Mucosa of gallbladder (tissue), 1 donor: ENCODE measurements around the gene YWHAG. TPM values are rescaled to one million over a fixed set of nuclear protein-coding genes. Genes with fewer than 3 reads are reported as not detected.
"Not testable (repeated sequence)": the region's sequence is repeated elsewhere in the genome, so short reads cannot be mapped to it uniquely, and the experiment has no call there.

Source experiments
- DNase-seq: peaks from one replicate; pipeline ENCODE4 v3.0.0-alpha.2; 2020; ENCODE audit warnings: low spot score
- total RNA-seq: library from RNA; stranded (reverse); gene quantifications from one replicate; pipeline ENCODE4 v1.2.1, GENCODE V29; 2021
- donor health status: DM: no; HTN: no; CAD: no.

The YWHAG gene
- total RNA-seq, 1 donor from 2014 or later = 95.4 TPM

DNA sequence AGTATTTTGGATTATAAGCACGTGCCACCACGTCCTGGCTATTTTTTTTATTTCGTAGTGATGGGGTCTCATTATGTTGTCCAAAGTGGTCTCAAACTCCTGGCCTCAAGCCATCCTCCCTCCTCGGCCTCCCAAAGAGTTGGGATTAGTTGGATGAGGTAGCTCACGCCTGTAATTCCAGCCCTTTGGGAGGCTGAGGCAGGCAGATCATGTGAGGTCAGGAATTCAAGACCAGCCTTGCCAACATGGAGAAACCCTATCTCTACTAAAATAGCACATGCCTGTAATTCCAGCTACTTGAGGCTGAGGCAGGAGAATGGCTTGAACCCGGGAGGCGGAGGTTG, 21.8 kb upstream of the YWHAG start:
- DNase-seq = no peak

DNA sequence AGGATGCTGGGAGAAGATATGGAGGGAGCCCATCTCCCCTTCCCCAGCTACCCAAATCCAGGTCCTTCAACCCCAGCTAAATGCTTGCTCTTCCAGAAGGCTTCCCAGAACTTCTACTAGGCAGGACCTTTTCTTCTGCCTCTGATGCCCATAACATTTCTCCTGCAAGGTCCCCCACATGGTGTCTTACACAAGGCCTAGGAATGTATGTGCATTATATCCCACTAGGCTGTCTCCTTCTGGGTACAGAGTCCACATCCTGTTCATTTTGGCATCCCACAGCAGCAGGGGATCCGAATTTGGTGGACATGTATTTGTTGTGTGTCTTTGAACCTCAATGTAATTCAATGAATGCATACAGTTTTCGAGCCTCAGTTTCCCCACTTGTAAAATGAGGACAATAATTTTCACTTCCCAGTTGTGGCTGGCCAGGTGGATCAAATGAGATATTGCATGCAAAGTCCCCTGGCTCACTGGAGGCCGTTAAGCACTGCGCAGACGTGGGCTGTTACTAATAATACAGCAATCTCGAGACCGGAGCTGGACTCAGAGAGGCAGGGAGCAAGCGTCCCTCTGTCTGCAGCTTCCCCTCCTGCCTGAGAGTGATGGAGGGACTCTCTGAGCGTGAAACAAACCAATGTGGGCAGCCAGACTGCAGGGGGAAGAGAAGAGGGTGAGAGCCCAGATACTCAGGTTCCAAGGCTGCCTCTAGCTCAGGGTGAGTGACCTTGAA, 18.6 kb upstream of the YWHAG start:
- DNase-seq = no peak

GRCh38 chr7:76375251-76375650, 16.5 kb upstream of the YWHAG start:
- no peak for DNase-seq

GRCh38 chr7:76372984-76373833, 14.4 kb upstream of the YWHAG start:
- DNase-seq = peak; percentile 42

DNA sequence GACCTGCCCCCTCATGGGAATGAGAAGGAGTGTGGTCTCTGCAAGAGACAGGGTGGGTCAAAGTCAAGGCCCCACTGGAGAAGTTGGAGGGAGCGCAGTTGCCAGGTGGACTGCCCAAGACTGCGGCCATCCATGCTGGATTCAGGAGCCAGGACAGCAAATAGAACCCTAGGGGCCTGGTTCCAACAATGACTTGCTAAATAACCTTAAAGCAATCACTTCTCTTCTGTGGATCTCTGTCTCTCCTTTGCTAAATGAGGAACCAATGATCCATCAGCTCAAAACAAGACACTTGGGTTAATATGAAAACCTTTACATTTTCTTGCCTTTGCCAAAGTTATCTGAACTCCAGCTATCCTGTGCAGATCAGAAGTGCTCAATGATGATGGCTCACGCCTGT, 12.6 kb upstream of the YWHAG start:
- DNase-seq = no peak

DNA sequence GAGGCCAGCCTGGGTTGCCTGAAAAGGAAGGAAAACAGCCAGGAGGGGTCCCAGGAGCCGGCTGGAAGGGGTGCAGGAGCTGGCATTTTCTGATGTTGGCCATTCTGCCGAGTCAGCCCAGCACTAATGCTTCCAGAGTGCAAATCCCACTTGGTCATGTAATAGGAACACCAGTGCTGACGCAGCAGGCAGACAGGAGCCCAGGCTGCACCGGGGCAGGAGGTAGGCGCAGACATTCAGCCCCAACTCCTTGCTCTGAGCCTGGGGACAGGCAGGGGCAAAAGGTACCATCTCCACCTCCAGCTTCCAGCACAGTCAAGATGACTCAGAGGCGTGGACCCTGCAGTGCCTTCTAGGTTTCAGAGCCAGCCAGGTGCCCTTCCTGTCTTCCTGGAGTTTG, 10.2 kb upstream of the YWHAG start:
- no peak for DNase-seq

GRCh38 chr7:76368190-76368589, 9.4 kb upstream of the YWHAG start:
- no peak for DNase-seq

DNA sequence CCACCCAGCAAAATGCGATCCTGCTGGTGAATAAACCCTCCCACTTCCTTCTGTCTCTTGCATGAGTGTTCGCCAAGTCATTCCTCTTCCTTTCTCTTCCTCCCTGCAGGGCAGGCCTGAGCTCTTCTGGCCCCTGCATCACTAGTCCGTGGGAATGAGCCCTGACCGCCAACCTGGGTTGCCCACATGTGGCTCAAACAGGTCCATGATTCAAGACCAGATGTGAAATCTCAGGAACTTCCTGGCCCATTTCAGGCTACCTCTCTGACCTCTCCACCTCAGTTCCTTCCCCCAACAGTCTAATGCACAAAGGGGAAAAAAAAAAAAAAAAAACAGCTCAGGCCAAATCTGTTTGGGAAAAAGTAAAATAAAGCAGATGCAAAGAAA, 5.4 kb upstream of the YWHAG start:
- no peak for DNase-seq

DNA sequence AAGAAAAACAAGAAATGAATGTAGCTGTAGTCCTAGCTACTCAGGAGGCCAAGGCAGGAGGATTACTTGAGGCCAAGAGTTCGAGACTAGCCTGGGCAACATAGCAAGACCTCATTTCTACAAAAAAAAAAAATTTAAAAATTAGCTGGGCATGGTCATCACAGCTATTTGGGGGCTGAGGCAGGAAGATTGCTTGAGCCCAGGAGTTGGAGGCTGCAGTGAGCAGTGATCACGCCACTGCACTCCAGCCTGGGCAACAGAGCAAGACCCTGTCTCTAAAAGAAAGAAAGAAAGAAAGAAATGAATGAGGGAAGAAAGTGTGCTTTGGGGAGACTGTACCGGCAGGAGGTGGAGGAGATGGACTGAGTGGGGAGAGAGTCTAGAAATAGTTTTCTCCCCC, 5.0 kb upstream of the YWHAG start:
- DNase-seq = not testable (repeated sequence)

DNA sequence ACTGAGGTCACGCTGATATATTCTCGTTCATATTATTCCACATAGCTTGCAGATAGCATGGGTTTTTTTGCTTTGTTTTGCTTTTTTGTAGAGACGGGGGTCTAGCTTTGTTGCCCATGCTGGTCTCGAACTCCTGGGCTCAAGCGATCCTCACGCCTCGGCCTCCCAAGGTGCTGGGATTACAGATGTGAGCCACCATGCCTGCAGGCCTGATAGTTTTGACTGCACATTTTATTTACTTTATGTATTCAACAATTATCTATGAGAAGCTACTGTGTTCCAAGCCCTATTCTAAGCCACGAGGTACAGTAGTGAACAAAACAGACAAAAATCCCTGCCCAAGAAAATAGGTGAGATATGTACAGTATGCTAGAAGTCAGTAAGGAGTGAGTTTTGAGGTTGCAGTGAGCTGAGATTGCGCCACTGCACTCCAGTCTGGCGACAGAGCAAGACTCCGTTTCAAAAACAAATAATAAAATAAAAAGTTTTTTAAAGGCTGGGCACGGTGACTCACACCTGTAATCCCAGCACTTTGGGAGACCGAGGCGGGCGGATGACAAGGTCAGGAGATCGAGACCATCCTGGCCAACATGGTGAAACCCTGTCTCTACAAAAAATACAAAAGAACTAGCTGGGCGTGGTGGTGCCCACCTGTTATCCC, 1.3 kb upstream of the YWHAG start:
- DNase-seq = no peak

DNA sequence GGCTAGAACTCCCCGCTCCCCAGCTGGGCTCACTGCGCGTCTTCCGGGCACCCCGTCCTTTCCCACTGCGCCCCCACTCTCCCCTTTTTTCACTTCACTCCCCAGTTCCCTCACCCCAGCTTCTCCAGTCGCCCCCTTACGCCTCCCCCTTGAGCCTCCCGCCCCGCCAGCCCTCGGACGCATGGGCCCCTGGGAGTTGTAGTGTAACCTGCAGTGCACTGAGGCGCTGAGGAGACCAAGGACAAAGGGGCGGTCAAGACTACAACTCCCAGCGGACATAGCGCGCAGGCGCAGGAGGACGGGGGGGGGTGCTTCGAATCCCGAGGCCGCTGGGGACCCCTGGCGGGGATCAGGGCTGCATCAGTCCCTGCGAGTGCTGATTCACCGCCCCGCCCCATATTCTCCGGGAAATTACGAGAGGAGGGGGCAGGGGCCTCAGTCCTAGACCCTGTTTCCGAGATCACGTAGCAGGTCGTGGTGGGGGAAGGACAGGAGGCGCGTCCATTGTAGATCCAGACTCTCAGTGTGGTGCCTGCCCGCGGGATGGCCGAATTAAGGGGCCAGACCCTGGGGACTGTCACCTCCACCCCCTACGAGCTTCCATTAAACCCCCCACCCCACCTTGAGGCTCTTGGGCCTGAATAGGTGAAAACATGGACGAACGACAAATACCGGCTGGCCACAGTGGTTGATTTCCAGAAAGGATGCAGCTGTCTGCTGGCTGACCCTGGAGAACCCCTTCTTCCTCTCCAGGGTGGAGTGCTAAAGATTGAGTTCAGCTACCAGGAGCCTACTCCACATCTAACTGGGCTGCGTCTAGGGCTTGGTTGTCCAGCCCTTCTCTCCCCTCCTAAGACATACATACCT, 553 bp upstream of the YWHAG start:
- DNase-seq = peak; percentile 98

DNA sequence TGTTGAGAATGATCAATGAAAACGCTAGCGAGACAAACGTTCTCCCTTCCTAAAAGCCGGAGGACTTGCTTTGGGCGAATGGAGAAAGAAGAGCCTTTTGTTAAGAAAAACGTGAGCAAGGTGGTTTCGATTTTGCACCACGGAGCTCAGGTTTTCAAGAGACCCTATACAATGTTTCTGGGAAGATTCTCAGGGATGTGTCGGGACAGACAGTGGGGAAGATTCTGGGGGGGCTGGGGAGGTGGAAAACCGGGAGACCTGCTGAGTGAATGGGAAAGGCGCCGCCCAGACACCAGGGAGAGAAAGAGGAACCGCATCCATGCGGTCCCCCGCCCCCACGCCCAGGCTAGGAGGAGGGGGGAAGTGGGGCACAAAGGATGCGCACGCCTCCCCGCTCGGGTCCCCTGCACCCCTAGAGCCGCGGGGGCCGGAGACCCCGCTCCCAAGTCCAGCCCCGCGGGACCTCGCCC, 745 bp downstream of the YWHAG start:
- peak; percentile 58 for DNase-seq

DNA sequence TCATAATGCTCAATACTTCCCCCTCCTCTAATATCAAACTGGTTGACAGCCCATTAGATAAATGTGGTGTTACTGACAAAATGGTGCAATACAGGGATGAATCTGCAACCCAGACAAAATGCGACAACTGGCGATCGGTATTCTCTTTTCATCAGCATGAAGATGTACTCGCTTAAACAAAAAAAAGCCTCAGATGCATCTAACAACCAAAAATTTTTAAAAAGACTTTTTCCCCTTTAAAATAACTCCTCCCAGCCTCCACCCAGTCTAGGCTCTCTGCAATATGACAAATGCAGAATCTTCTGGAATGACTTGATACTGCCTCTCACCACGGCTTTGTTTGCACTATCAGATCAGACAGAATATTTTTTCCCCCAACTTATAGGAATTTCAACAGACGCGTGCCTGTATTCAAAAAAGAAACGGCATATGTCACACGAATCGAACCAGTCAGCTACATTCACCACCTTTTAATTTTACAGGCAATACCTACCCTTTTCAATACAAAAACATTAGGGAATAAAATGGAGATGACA, 1.2 kb downstream of the YWHAG start:
- no peak for DNase-seq

- peak; percentile 36 for DNase-seq
These were observed 2.0 kb downstream of the YWHAG start for GRCh38 chr7:76356823-76357222.

- no peak for DNase-seq
These were observed 2.7 kb downstream of the YWHAG start for GRCh38 chr7:76356115-76356514.

DNA sequence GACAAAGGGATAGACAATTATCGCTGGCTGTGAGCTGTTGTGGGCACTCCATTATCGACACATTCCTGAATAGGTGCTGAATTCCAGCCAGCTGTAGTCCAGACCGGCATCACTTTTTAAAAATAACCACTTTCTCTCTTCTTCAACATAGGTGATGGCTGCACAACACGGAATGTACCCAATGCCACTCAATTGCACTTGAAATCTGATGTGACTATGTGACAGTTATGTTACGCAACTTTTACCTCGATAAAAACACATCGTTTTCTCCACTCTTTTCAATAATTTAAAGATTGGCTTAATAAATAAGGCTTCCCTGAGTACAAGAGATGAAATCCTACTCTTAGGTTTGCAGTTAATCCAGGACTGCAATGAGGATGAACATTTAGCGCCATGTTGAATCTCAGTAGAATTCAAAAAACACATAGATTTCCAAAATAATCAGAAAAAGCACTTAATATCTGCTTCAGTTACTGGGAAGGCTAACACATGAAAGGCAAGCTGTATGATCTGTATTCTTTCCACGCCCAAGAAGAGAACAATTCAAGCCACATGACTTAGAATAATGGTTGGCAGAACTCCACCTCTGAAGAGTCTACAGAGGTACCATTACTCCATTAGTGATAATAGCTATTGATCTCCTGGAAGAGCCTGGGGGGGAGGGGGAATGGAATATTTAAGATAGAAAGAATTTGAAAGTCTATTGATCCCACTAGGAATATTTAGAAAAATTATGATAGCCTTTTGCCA, 3.6 kb downstream of the YWHAG start:
- no peak for DNase-seq

DNA sequence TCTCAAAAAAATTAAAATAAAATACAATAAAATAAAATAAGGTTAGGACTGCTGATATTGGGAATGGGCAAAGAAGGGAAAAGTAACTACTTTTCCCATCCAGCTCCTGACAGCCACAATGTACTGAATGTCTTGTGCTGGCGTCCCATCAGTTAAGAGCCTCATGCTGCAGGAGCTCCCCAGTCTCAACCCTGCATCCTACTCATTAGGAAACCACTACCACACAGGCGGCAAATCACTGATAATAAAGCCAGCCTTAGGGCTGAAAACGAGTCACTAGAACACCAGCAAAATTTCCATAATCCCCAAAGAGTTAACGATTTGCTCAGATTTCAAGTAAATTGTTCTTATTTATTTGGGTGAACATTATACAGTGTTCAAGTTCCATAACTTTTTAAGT, 4.3 kb downstream of the YWHAG start:
- no peak for DNase-seq

GRCh38 chr7:76353744-76354143, 5.0 kb downstream of the YWHAG start:
- no peak for DNase-seq

DNA sequence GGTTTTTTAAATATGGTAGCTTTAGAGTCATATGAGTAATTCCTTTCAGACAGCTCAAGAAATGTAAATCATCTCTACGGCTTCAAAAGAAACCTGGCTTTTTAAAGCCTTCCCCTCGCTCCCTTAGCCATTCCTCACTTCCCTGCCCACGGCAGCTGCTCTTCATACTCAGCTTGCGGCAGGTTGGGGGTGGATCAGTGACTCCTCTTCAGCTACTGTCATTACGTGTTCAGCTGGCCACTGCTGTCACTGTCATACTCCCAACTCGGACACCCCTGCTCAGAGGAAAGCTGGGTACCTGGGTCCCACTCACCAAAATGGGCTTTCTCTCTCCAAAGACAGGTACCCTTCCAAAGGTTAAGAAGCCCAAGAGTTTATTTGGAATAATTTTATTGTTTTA, 6.6 kb downstream of the YWHAG start:
- DNase-seq = no peak

DNA sequence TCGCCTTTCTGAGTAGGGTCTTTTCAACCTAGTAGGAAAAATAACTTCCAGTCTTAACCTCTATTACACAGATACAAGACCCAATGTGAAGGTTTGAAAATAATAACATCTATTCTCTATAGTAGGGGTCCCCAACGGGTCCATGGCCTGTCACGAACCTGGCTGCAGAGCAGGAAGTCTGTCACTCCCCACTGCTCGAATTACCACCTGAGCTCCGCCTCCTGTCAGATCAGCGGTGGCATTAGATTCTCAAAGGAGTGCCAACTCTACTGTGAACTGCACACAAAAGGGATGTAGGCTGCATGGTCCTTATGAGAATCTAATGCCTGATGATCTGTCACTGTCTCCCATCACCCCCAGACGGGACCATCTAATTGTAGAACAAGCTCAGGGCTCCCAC, 7.4 kb downstream of the YWHAG start:
- no peak for DNase-seq
